GM19395 (cell line): ENCODE results near the gene SMARCB1.
A peak's percentile ranks its signal among the peaks of the same experiment; 100 is the strongest.

Experiments used
- ATAC-seq: cut with Tn5 transposase; IDR thresholded peaks from one replicate; pipeline ENCODE4 v1.9.1; 2021; ENCODE audit warnings: mild to moderate bottlenecking, moderate library complexity; ENCODE audit not compliant: unreplicated experiment

SMARCB1 gene

GRCh38 chr22:23779731-23780130 lies 7.0 kb upstream of the SMARCB1 start:
- no peak for ATAC-seq

DNA sequence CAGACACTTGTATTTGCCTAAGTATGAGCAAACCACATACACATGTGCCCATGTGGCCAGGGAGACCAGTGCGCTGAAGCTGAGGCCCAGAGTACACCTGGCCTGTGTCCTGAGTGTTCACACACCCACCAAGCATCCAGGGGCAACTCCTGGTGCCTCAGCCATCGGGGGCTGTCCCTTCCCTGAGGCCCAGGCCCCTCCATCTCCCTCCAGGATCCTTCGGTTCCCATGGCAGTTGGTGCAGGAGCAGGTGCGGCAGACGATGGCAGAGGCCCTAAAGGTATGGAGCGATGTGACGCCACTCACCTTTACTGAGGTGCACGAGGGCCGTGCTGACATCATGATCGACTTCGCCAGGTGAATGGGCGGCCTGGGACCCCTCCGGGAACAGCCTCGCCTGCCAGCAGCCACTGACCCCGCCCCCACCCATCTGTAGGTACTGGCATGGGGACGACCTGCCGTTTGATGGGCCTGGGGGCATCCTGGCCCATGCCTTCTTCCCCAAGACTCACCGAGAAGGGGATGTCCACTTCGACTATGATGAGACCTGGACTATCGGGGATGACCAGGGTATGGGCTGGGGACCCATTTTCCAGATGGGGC lies 6.5 kb upstream of the SMARCB1 start:
- no peak for ATAC-seq

DNA sequence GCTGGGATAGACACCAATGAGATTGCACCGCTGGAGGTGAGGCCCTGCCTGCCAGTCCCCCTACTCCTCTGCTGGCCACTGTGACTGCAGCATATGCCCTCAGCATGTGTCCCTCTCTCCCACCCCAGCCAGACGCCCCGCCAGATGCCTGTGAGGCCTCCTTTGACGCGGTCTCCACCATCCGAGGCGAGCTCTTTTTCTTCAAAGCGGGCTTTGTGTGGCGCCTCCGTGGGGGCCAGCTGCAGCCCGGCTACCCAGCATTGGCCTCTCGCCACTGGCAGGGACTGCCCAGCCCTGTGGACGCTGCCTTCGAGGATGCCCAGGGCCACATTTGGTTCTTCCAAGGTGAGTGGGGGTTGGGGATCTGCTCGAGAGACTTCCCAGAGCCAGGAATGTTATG lies 5.7 kb upstream of the SMARCB1 start:
- ATAC-seq, result no peak

GRCh38 chr22:23781511-23782183 lies 5.1 kb upstream of the SMARCB1 start:
- no peak for ATAC-seq

- no peak for ATAC-seq
Observed at GRCh38 chr22:23782252-23782651, 4.5 kb upstream of the SMARCB1 start.

DNA sequence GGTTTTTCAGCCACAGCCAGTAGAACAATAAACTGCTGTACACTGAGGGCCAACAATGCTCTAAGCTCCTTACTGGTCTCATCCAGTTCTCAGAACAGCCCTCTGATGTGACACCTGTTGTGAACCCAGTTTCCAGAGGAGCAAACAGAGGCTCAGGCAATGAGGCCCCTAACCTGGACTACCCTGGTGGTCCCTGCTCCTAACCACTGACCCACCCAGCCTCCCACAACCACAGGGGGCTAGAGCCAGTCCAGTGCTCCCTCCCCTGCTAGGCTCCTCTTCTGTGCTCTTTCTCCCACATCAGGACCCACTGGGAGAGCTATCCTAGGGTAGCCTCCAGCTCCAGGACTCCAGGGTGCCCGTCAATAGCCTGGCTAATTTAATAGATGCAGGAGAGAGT lies 4.1 kb upstream of the SMARCB1 start:
- no peak for ATAC-seq

DNA sequence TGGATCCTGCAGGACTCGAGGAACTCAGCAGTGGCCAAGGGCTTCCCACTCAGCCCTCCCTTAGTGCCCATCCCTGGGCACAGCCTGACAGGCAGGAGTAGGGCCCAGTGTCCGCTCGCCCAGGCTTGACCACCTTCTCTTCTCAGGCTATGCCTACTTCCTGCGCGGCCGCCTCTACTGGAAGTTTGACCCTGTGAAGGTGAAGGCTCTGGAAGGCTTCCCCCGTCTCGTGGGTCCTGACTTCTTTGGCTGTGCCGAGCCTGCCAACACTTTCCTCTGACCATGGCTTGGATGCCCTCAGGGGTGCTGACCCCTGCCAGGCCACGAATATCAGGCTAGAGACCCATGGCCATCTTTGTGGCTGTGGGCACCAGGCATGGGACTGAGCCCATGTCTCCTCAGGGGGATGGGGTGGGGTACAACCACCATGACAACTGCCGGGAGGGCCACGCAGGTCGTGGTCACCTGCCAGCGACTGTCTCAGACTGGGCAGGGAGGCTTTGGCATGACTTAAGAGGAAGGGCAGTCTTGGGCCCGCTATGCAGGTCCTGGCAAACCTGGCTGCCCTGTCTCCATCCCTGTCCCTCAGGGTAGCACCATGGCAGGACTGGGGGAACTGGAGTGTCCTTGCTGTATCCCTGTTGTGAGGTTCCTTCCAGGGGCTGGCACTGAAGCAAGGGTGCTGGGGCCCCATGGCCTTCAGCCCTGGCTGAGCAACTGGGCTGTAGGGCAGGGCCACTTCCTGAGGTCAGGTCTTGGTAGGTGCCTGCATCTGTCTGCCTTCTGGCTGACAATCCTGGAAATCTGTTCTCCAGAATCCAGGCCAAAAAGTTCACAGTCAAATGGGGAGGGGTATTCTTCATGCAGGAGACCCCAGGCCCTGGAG lies 3.3 kb upstream of the SMARCB1 start:
- ATAC-seq, result no peak

GRCh38 chr22:23784215-23784732 lies 2.5 kb upstream of the SMARCB1 start:
- ATAC-seq, result no peak

GRCh38 chr22:23786261-23786710 lies 480 bp upstream of the SMARCB1 start:
- no peak for ATAC-seq

DNA sequence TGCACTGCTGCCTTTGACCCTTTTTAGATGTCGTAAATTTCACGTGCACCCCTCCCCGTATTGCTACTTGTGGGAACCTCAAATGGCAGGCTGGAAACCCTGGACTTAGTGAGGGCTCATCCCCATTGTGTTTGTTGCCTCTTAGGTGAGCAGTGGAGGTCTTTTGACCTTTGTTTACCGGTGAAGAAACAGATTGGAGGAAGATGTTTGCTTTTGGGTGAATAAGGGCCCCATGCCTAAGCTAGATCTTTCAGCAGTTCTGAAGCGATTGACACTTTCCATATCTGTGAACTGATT lies 782 bp downstream of the SMARCB1 start:
- peak; percentile 22 for ATAC-seq

DNA sequence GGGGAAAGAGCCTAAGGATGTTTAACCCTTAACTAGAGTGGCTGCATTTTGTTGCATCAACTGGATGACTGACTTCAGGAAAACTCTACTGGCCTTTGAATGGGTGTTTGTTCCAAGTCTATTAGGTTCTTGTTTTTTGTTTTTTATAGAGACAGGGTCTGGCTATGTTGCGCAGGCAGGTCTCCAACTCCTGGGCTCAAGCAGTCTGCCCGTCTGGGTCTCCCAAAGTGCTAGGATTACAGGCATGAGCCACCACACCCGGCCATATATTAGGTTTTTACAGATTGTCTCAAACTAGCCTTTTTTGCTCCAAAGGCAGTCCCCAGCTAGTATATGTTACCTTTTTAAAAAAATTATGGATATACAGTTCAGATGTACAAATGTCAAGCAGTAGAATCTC lies 1.1 kb downstream of the SMARCB1 start:
- no peak for ATAC-seq

DNA sequence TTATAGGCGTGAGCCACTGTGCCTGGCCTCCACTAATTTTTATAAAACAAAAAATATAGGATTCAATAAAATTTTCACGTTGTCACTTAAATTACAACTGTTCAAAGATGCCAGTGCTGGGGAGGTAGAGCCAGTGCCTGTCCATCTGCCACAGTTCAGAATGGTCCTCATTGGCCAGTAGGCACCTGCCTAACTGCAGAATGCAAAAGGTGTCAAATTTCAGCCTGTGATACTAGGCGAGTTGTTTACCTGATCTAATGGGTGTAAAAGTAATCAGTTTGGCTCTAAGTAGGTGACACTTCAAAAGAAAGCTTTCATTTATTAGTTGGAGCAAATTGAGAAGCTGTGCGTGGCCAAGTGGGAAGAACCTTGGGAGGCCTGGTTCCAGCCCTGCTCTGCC lies 2.4 kb downstream of the SMARCB1 start:
- ATAC-seq, result no peak

DNA sequence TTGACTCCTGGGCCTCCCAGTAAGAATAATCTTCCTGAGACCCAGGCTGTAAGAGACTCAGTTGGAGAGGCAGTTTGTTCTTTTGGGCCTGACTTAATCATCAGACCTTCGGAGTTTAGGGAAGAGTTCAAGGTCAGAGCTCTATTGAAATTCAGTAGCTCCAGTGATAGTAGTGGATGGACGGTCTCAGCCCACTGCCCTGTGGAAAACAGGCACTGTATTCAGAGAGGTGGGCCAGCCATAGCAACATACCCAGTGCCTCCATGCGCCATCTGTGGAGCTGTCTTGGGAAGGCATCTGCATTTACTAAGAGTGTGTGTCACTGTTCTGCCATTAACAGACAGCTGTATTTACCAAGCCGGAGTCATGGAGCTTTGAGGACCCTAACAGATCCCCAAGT lies 2.9 kb downstream of the SMARCB1 start:
- no peak for ATAC-seq

- ATAC-seq, result no peak
Observed at GRCh38 chr22:23790819-23791737, 4.3 kb downstream of the SMARCB1 start.

GRCh38 chr22:23791738-23792645 lies 5.2 kb downstream of the SMARCB1 start:
- no peak for ATAC-seq

- no peak for ATAC-seq
Observed at GRCh38 chr22:23793326-23793725, 6.6 kb downstream of the SMARCB1 start.

DNA sequence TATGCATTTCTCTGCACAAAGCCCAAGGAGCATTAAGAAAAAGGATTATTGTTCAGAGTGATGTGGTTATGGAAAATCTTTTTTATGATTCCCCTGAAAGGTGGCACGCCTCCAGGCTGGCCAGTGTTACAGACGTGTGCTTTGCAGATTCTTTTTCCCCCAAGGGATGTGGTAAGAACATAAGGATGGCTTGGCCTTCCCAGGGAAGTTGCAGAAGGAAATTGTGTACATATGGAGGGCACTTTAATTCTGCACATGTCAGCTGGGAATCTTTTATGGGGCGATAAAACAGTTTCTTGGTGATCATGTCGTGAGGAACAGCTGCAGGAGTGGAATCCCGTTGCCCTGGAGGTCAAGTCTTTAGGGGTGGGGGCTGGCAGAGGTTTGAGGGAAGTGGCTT lies 9.7 kb downstream of the SMARCB1 start:
- no peak for ATAC-seq

DNA sequence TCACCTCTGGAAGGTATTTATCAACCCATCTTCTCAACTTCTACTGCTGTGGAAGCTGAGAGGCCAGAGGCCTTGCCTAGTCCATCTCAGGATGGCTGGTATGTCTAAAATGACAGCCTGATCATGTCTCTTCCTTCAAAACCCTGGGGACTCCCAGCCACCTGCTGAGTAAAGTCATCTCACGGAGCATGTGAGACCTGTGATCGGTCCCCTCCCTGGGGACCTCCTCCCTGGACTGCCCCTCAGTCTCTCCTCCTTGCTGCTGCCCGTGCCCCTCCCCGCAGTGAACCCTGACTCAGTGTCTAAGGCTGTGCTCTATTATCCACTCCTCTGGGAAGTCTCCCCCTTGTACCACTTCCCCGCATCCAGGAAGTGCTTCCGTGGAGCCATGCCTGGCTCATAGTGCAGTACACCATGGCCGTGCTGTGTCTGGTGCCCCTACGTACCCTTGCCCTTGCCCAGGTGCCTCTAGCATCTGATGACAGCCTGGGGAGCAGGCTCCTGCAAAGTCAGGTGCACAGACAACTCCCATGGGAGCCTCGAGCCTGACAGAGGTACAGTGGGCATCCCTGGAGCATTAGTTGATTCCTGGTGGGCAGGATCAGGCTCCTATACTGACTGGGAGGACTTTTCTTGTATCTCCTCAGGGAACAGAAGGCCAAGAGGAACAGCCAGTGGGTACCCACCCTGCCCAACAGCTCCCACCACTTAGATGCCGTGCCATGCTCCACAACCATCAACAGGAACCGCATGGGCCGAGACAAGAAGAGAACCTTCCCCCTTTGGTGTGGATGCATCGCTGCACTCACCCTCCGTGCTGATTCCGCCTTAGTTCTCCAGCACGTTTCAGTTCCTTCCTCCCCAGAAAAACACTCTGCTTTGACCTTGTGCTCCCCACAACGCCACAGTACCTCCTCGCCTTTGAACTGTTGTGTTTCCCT lies 13.8 kb downstream of the SMARCB1 start:
- ATAC-seq, result peak; percentile 59
